Osteoblast (primary cell): ENCODE data around the gene HJURP. TPM values are rescaled to one million over a fixed set of nuclear protein-coding genes. Genes with fewer than 3 reads are reported as not detected.

Experiments
- DNase-seq: peaks from one replicate; pipeline ENCODE4 v3.0.0; 2011; ENCODE audit warnings: low spot score, mixed read lengths; ENCODE audit not compliant: insufficient read length; ENCODE audit errors: missing footprints
- H2AFZ ChIP-seq: 2 replicates; pipeline ENCODE4 v1.6.0; 2011; ENCODE audit warnings: mild to moderate bottlenecking, low read length
- H3K27ac ChIP-seq: 2 replicates; pipeline ENCODE4 v1.5.1; 2011; ENCODE audit warnings: mild to moderate bottlenecking, low read depth, low read length, moderate library complexity
- H3K27me3 ChIP-seq: 2 replicates; pipeline ENCODE4 v1.6.0; 2012; ENCODE audit warnings: mild to moderate bottlenecking, control low read depth, inconsistent platforms, low read length, moderate library complexity; ENCODE audit not compliant: insufficient read depth
- H3K36me3 ChIP-seq: 2 replicates; pipeline ENCODE4 v1.5.1; 2011; ENCODE audit warnings: mild to moderate bottlenecking, low read length, control low read depth, moderate library complexity; ENCODE audit not compliant: insufficient read depth
- H3K4me1 ChIP-seq: 2 replicates; pipeline ENCODE4 v1.5.1; 2011; ENCODE audit warnings: mild to moderate bottlenecking, low read length, control low read depth, moderate library complexity; ENCODE audit not compliant: insufficient read depth
- H3K4me2 ChIP-seq: 2 replicates; pipeline ENCODE4 v1.6.0; 2011; ENCODE audit warnings: mild to moderate bottlenecking, low read length; ENCODE audit not compliant: insufficient read depth
- H3K4me3 ChIP-seq: fragments of 200-600 bp; sonication (generic); 3 replicates; pipeline ENCODE4 v1.5.1; 2012; ENCODE audit warnings: mild to moderate bottlenecking, low read length, inconsistent platforms; ENCODE audit not compliant: insufficient read depth
- H3K79me2 ChIP-seq: 2 replicates; pipeline ENCODE4 v1.6.0; 2012; ENCODE audit warnings: mild to moderate bottlenecking, low read length, control low read depth, inconsistent platforms; ENCODE audit not compliant: insufficient read depth
- H3K9me3 ChIP-seq: 2 replicates; pipeline ENCODE4 v1.5.1; 2011; ENCODE audit warnings: low read depth, low read length, control low read depth
- H4K20me1 ChIP-seq: 2 replicates; pipeline ENCODE4 v1.6.0; 2012; ENCODE audit warnings: mild to moderate bottlenecking, low read length, control low read depth; ENCODE audit not compliant: insufficient read depth
- total RNA-seq: library from RNA; depleted of rRNA; stranded (reverse); fragments of >200 nt; gene quantifications from 2 replicates; pipeline ENCODE4 v1.2.3, GENCODE V29; 2012
- TF ChIP-seq, protein P1 (sequence below): IDR thresholded peaks from 2 replicates; pipeline ENCODE4 v1.5.1; 2011; ENCODE audit warnings: mild to moderate bottlenecking, low read depth, low read length, moderate library complexity; ENCODE audit errors: extremely low read depth

Gene HJURP
- total RNA-seq, 1 donor: 2.9 TPM

DNA sequence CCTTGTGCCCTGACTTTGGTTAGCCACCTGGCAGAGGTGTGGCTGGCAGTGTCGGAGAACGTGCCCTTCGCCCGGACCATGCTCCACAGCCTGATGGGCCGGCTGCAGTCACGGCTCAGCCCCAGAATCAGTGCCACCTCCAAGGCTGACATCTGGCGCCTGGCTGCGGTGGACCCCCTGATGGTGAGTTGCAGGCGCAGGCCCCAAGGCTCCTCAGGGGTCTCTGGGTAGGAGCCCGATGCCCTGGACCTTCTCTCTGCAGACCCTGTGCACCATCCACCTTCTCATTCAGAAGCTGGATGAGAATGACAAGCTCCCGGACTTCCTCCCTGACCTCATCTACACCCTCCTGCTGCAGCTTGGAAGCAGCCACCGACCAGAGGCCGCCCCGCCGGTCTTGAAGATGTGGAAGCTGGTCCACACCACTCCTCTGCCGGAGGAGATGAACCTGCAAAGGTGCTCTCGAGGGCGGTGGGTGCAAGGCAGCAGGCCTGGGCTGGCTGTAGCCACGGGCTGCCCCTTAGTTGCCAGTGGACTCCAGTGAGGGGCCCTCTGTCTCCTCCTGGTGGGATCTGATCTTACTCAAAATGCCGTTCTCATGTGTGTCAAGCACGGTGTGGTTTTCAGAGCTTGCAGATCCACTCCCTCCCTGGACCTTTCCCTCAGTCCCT is 32.1 kb downstream of the HJURP start:
- no peak overlapping the region for H3K4me2 ChIP-seq
- H3K4me1 ChIP-seq: no peaks in the 10 kb centered on the region
- H3K79me2 ChIP-seq: no peaks in the 10 kb centered on the region
- peak; percentile 19 for DNase-seq
- no peak overlapping the region for H3K4me3 ChIP-seq
- peaks cover 3% of the 10 kb centered on the region for H3K27me3 ChIP-seq
- H3K36me3 ChIP-seq: no peaks in the 10 kb centered on the region
- no peaks in the 10 kb centered on the region for H3K9me3 ChIP-seq
- TF ChIP-seq, protein P1, sequence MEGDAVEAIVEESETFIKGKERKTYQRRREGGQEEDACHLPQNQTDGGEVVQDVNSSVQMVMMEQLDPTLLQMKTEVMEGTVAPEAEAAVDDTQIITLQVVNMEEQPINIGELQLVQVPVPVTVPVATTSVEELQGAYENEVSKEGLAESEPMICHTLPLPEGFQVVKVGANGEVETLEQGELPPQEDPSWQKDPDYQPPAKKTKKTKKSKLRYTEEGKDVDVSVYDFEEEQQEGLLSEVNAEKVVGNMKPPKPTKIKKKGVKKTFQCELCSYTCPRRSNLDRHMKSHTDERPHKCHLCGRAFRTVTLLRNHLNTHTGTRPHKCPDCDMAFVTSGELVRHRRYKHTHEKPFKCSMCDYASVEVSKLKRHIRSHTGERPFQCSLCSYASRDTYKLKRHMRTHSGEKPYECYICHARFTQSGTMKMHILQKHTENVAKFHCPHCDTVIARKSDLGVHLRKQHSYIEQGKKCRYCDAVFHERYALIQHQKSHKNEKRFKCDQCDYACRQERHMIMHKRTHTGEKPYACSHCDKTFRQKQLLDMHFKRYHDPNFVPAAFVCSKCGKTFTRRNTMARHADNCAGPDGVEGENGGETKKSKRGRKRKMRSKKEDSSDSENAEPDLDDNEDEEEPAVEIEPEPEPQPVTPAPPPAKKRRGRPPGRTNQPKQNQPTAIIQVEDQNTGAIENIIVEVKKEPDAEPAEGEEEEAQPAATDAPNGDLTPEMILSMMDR: no peak
- H2AFZ ChIP-seq: no peak overlapping the region
- H3K27ac ChIP-seq: no peak overlapping the region
- no peaks in the 10 kb centered on the region for H4K20me1 ChIP-seq

DNA sequence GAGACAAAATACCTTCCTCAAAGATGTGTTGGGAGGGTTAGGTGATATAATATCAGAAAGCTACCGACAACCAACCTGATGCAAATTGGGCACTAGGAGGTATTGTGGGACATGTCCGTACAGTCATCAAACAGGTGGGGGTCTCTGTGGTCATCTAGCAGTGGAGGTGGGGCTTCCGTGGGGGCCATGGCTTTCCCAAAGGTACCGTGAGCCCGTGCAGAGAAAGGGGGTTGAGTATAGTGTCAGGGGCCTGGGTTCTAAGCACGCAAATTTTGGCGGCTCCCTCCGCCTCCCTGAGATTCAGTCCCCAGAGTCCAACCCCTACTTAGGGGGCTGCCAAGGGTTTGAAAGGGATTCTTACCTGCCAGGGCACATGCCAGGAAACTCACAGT is 32.6 kb downstream of the HJURP start:
- H4K20me1 ChIP-seq: no peaks in the 10 kb centered on the region
- no peak overlapping the region for H3K4me2 ChIP-seq
- no peak overlapping the region for H3K27ac ChIP-seq
- no peaks in the 10 kb centered on the region for H3K36me3 ChIP-seq
- TF ChIP-seq, protein P1: no peak
- peaks cover 3% of the 10 kb centered on the region for H3K27me3 ChIP-seq
- no peak for DNase-seq
- no peaks in the 10 kb centered on the region for H3K4me1 ChIP-seq
- no peaks in the 10 kb centered on the region for H3K79me2 ChIP-seq
- H3K9me3 ChIP-seq: no peaks in the 10 kb centered on the region
- H3K4me3 ChIP-seq: no peak overlapping the region
- H2AFZ ChIP-seq: no peak overlapping the region

DNA sequence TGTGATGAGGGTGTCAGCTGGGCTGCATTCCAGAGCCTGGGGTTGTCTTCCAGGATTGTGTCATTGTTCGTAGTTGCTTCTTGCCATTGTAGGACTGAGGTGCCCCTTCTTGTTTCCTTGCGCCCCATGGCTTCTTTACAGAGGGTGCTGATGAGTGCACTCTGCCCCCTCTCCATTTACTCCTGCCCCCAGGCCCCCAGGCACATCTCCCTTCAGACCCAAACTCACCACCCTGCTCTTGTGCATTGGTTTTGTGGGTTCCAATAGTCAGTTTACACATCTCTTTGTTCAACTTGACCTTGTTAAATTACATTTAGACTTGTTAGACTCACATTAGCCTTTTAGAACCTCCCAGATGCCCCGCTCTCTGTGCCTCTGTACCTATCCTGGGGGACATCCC is 33.1 kb downstream of the HJURP start:
- Histone ChIP-seq H3K4me1 (no peaks in the 10 kb centered on the region), H3K4me2 (no peak overlapping the region), H3K9me3 (no peaks in the 10 kb centered on the region), H3K27me3 (peaks cover 8% of the 10 kb centered on the region), H3K79me2 (no peaks in the 10 kb centered on the region), H2AFZ (no peak overlapping the region), H3K27ac (no peak overlapping the region), H3K4me3 (no peak overlapping the region), H3K36me3 (no peaks in the 10 kb centered on the region), H4K20me1 (no peaks in the 10 kb centered on the region)
- TF ChIP-seq, protein P1: no peak
- DNase-seq: peak; percentile 73

DNA sequence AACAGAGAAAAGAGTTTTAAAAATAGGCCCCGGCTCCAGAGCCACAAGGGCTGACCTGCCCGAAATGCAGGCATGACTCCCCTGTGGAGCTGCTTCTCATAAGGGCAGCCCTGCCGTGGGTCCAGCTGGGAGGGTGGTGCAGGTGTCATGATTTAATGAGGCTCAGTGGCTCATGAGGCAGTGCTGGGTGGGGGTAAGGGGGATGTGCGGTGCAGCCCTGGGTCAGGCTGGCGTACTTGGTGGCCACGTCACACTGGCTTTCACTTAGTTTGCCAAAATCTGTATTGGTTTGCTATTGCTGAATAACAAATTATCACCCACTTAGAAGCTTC is 33.6 kb downstream of the HJURP start:
- TF ChIP-seq, protein P1: no peak
- Histone ChIP-seq H3K27ac (no peak overlapping the region), H3K4me3 (no peak overlapping the region), H3K36me3 (no peaks in the 10 kb centered on the region), H3K4me2 (no peak overlapping the region), H3K9me3 (no peaks in the 10 kb centered on the region), H4K20me1 (no peaks in the 10 kb centered on the region), H2AFZ (no peak overlapping the region), H3K79me2 (no peaks in the 10 kb centered on the region), H3K27me3 (peaks cover 10% of the 10 kb centered on the region), H3K4me1 (no peaks in the 10 kb centered on the region)
- peak; percentile 72 for DNase-seq
